Medulla oblongata (tissue), 1 donor: Measurements from ENCODE around the gene KIF5C.
"Not testable (repeated sequence)": the region's sequence is repeated elsewhere in the genome, so short reads cannot be mapped to it uniquely, and the experiment has no call there.

ENCODE experiments used
- DNase-seq: peaks from one replicate; pipeline ENCODE4 v3.0.0-alpha.2; 2015; ENCODE audit errors: extremely low spot score

Gene KIF5C

GRCh38 chr2:148874868-148875341 is at the start of gene KIF5C:
Gene KIF5C, plus strand, starts transcription at chr2:148875227. Its CDS starts 391 bp downstream, at chr2:148875618.
- DNase-seq: peak; percentile 90

GRCh38 chr2:148826791-148827190 is 48.2 kb upstream of the KIF5C start:
- DNase-seq: no peak

- no peak for DNase-seq
Measured at GRCh38 chr2:148828941-148829340, 46.1 kb upstream of the KIF5C start.

- no peak for DNase-seq
Measured at GRCh38 chr2:148829618-148830017, 45.4 kb upstream of the KIF5C start.

GRCh38 chr2:148832637-148833036 is 42.4 kb upstream of the KIF5C start:
- DNase-seq: no peak

- DNase-seq: no peak
Measured at GRCh38 chr2:148842050-148842449, 33.0 kb upstream of the KIF5C start.

GRCh38 chr2:148848146-148848545 is 26.9 kb upstream of the KIF5C start:
- no peak for DNase-seq

- DNase-seq: no peak
Measured at GRCh38 chr2:148853458-148853857, 21.6 kb upstream of the KIF5C start.

- no peak for DNase-seq
Measured at GRCh38 chr2:148860037-148860436, 15.0 kb upstream of the KIF5C start.

- no peak for DNase-seq
Measured at GRCh38 chr2:148861367-148861766, 13.7 kb upstream of the KIF5C start.

GRCh38 chr2:148862478-148862877 is 12.5 kb upstream of the KIF5C start:
- DNase-seq: not testable (repeated sequence)

GRCh38 chr2:148865512-148865911 is 9.5 kb upstream of the KIF5C start:
- no peak for DNase-seq

GRCh38 chr2:148866091-148866490 is 8.9 kb upstream of the KIF5C start:
- DNase-seq: no peak

GRCh38 chr2:148867079-148867769 is 7.8 kb upstream of the KIF5C start:
- DNase-seq: no peak

- no peak for DNase-seq
Measured at GRCh38 chr2:148875387-148876051, 492 bp downstream of the KIF5C start.

GRCh38 chr2:148876202-148876594 is 1.2 kb downstream of the KIF5C start:
- DNase-seq: peak; percentile 18

- peak; percentile 70 for DNase-seq
Measured at GRCh38 chr2:148876595-148877402, 1.8 kb downstream of the KIF5C start.

- peak; percentile 21 for DNase-seq
Measured at GRCh38 chr2:148877403-148877740, 2.3 kb downstream of the KIF5C start.

GRCh38 chr2:148880636-148881035 is 5.6 kb downstream of the KIF5C start:
- DNase-seq: no peak

- DNase-seq: no peak
Measured at GRCh38 chr2:148882051-148882450, 7.0 kb downstream of the KIF5C start.

- DNase-seq: no peak
Measured at GRCh38 chr2:148885209-148885608, 10.2 kb downstream of the KIF5C start.

- DNase-seq: peak; percentile 52
Measured at GRCh38 chr2:148885988-148886387, 11.0 kb downstream of the KIF5C start.
